Kidney (tissue), 14 donors: Measurements from ENCODE around the gene NOX5. TPM values are rescaled to one million over a fixed set of nuclear protein-coding genes. Genes with fewer than 3 reads are reported as not detected.

Experiments
- DNase-seq, 5 donors: peaks; one replicate each; pipeline ENCODE4 v3.0.0-alpha.2; 2013 to 2020
- FAIRE-seq: peaks from 2 replicates; lab custom pipeline; 2012; peaks lifted over from hg19 to GRCh38; lab: Jason Lieb, UNC
- H3K27ac ChIP-seq, 2 donors: one replicate each; pipeline ENCODE4 v1.7.0; 2013; ENCODE audit warnings: low read depth in 2 of 2, low read length in 2 of 2, inconsistent platforms in 1 of 2
- H3K27me3 ChIP-seq: one replicate; pipeline ENCODE4 v1.7.1; 2013; ENCODE audit warnings: low read length, inconsistent platforms; ENCODE audit not compliant: control insufficient read depth, insufficient read depth
- H3K36me3 ChIP-seq, 3 donors: one replicate each; pipeline versions ENCODE4 v1.7.0 to v1.7.1; 2013; ENCODE audit warnings: low read length in 3 of 3, control low read depth in 1 of 3, inconsistent platforms in 1 of 3; ENCODE audit not compliant: insufficient read depth in 3 of 3, control insufficient read depth in 2 of 3
- H3K4me1 ChIP-seq, 3 donors: one replicate each; pipeline versions ENCODE4 v1.7.0 to v1.7.1; 2013; ENCODE audit warnings: low read length in 3 of 3, inconsistent platforms in 1 of 3, low read depth in 1 of 3; ENCODE audit not compliant: control insufficient read depth in 2 of 3, insufficient read depth in 2 of 3
- H3K4me3 ChIP-seq, 3 donors: one replicate each; pipeline versions ENCODE4 v1.7.0 to v1.8.1; 2013; ENCODE audit warnings: low read length in 3 of 3, control low read depth in 1 of 3, inconsistent platforms in 1 of 3
- H3K9ac ChIP-seq, 3 donors: one replicate each; pipeline versions ENCODE4 v1.7.0 to v1.7.1; 2013; ENCODE audit warnings: low read length in 3 of 3, control low read depth in 1 of 3, inconsistent platforms in 1 of 3
- H3K9me3 ChIP-seq, 3 donors: one replicate each; pipeline versions ENCODE4 v1.7.0 to v1.7.1; 2013; ENCODE audit warnings: low read length in 3 of 3, control low read depth in 1 of 3, inconsistent platforms in 1 of 3; ENCODE audit not compliant: control insufficient read depth in 2 of 3, insufficient read depth in 1 of 3
- CTCF ChIP-seq: IDR thresholded peaks from 3 replicates; pipeline ENCODE4 v1.5.1; 2012; ENCODE audit warnings: mild to moderate bottlenecking, moderate library complexity, borderline replicate concordance; ENCODE audit not compliant: insufficient read depth; ENCODE audit errors: extremely low read depth
- intact Hi-C: fragments of 100-400 bp; cut with DNase I; formaldehyde crosslinking; loops from one replicate; pipeline ENCODE4 v1.11.1; 2022
- polyA plus RNA-seq: library from polyadenylated mRNA; stranded (reverse); fragments of 350-450 nt; fragmentation: Illumina TruSeq; extraction: RNeasy Lipid Tissue Mini Kit (QIAGEN cat#74804); gene quantifications from one replicate; pipeline ENCODE4 v1.2.3, GENCODE V29; 2014; ENCODE audit warnings: low read depth, low replicate concordance; ENCODE audit not compliant: insufficient read depth
- total RNA-seq: library from RNA; stranded (reverse); fragmentation: NEBNext Ultra II Directional; extraction: Animal tissue kit (Norgen Biotek cat#: 25700); gene quantifications from one replicate; pipeline ENCODE4 v1.2.1, GENCODE V29; 2021
- donor health status: control.
- donor health status: control.
- donor health status: control.
- donor health status: control.
- donor health status: control.
- donor health status: DM: yes; HTN: yes; CAD: no.
- donor health status: Normal renal cell carcinoma (clear cell type).

NOX5 gene
- total and polyA plus RNA-seq, 2 donors from 2014 or later, result 0.19 to 0.60 TPM

- Histone ChIP-seq H3K36me3 (no peaks in the 10 kb centered on the region), H3K4me3 (no peak overlapping the region), H3K4me1 (no peaks in the 10 kb centered on the region), H3K27me3 (no peaks in the 10 kb centered on the region), H3K9ac (no peak overlapping the region), H3K27ac (no peak overlapping the region), H3K9me3 (no peaks in the 10 kb centered on the region)
- TF ChIP-seq CTCF, result no peak
- DNase-seq (no peak), FAIRE-seq (no peak)
- intact Hi-C loops, result no loop called here
These were observed 82.1 kb downstream of the NOX5 start for GRCh38 chr15:69096626-69097025.

GRCh38 chr15:69098771-69099170 lies 84.3 kb downstream of the NOX5 start:
- intact Hi-C loops, result no loop called here
- Histone ChIP-seq H3K9me3 (no peaks in the 10 kb centered on the region), H3K36me3 (no peaks in the 10 kb centered on the region), H3K27ac (no peak overlapping the region), H3K4me3 (no peak overlapping the region), H3K4me1 (peaks cover 0 to under 1% (median 0%) of the 10 kb centered on the region in 3 donors), H3K27me3 (no peaks in the 10 kb centered on the region), H3K9ac (no peak overlapping the region)
- no peak for DNase-seq
- FAIRE-seq, result no peak
- no peak for TF ChIP-seq CTCF

- H3K9ac ChIP-seq, result no peak overlapping the region
- FAIRE-seq (no peak), DNase-seq (no peak)
- intact Hi-C loops, result no loop called here
- no peaks in the 10 kb centered on the region for H3K27me3 ChIP-seq
- H3K9me3 ChIP-seq, result no peaks in the 10 kb centered on the region
- no peak overlapping the region for H3K27ac ChIP-seq
- no peak for TF ChIP-seq CTCF
- no peaks in the 10 kb centered on the region for H3K36me3 ChIP-seq
- H3K4me1 ChIP-seq, result peaks cover 0 to 3% (median 0%) of the 10 kb centered on the region in 3 donors
- no peak overlapping the region for H3K4me3 ChIP-seq
These were observed 85.4 kb downstream of the NOX5 start for GRCh38 chr15:69099941-69100340.

GRCh38 chr15:69100821-69101220 lies 86.3 kb downstream of the NOX5 start:
- H3K4me3 ChIP-seq, result no peak overlapping the region
- H3K27me3 ChIP-seq, result no peaks in the 10 kb centered on the region
- intact Hi-C loops, result no loop called here
- TF ChIP-seq CTCF, result no peak
- no peaks in the 10 kb centered on the region for H3K36me3 ChIP-seq
- DNase-seq, result no peak
- H3K9ac ChIP-seq, result no peak overlapping the region
- no peak for FAIRE-seq
- no peaks in the 10 kb centered on the region for H3K9me3 ChIP-seq
- H3K27ac ChIP-seq, result no peak overlapping the region
- H3K4me1 ChIP-seq, result peaks cover 0 to 3% (median 0%) of the 10 kb centered on the region in 3 donors
